Ectodermal cell (in vitro differentiated cells): ENCODE results near the gene TLL1.

Experiments
- H3K27ac ChIP-seq: 2 replicates; pipeline ENCODE4 v1.7.0; 2013; ENCODE audit warnings: mild to moderate bottlenecking, low read depth, low read length; ENCODE audit not compliant: insufficient read depth, poor library complexity, severe bottlenecking
- H3K27me3 ChIP-seq: 2 replicates; pipeline ENCODE4 v1.7.0; 2013; ENCODE audit warnings: mild to moderate bottlenecking, low read length; ENCODE audit not compliant: insufficient read depth, control insufficient read depth, poor library complexity, severe bottlenecking
- H3K36me3 ChIP-seq: one replicate; pipeline ENCODE4 v1.7.0; 2013; ENCODE audit warnings: low read length; ENCODE audit not compliant: control insufficient read depth, insufficient read depth
- H3K4me1 ChIP-seq: one replicate; pipeline ENCODE4 v1.7.0; 2013; ENCODE audit warnings: low read length; ENCODE audit not compliant: control insufficient read depth, insufficient read depth
- H3K4me3 ChIP-seq: 2 replicates; pipeline ENCODE4 v1.7.0; 2013; ENCODE audit warnings: low read depth, low read length, control low read depth; ENCODE audit not compliant: insufficient read depth
- H3K9me3 ChIP-seq: 2 replicates; pipeline ENCODE4 v1.7.0; 2013; ENCODE audit warnings: mild to moderate bottlenecking, low read length, moderate library complexity; ENCODE audit not compliant: control insufficient read depth
- WGBS, 2 experiments: methylation state at CpG; one replicate each; pipeline ENCODE4 v1.1.7; 2013; ENCODE audit warnings: missing lambda C conversion rate in 2 of 2; 5-methylcytosine and 5-hydroxymethylcytosine counted together

Gene TLL1

DNA sequence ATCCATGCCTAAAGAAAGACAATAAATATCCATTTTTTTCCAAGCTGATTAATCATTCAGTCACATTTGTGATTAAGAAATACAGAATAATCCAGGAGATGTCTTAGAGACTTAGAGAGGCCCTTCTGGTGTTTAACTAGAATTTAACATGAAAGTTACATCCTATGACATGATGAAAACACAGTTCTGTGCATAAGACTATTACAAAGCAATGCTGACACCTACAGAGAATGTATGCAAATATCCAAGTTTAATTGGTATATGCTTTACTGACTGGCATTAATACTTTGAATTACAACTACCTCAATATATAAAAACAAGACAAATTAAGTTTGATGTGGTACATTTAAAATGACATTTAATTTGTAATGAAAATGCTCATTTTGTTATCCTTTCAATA is 17.8 kb upstream of the TLL1 start:
- no peaks in the 10 kb centered on the region for H3K36me3 ChIP-seq
- H3K27ac ChIP-seq: no peak overlapping the region
- H3K4me1 ChIP-seq: no peaks in the 10 kb centered on the region
- H3K27me3 ChIP-seq: no peaks in the 10 kb centered on the region
- H3K4me3 ChIP-seq: no peak overlapping the region
- H3K9me3 ChIP-seq: no peaks in the 10 kb centered on the region

DNA sequence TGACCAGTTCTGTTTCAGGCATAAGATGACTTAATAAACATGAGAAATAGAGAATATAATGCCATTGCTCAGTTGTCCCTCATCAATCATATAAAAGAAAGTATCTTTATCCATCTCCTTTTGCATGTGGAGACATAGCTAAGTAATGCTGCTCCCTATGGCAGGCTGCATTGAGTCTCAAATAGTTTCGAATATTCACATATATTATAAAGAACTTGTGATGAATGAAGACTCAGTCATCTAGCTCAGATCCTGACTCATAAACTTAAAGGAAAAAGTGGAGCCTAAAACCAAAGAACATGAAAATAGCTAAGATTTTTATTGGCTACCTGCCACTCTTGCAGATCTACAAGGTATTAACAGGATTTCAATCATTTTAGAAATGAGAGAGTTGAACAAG is 11.7 kb upstream of the TLL1 start:
- H3K36me3 ChIP-seq: no peaks in the 10 kb centered on the region
- 100% methylated on average over 1 of the region's 1 CpG; no CpG with 5 or more reads in 1 of the 2 experiments for WGBS, 2 experiments

GRCh38 chr4:165864271-165864670 is 8.8 kb upstream of the TLL1 start:
- Histone ChIP-seq H3K9me3 (no peaks in the 10 kb centered on the region), H3K4me1 (no peaks in the 10 kb centered on the region), H3K27me3 (no peaks in the 10 kb centered on the region), H3K27ac (no peak overlapping the region), H3K36me3 (no peaks in the 10 kb centered on the region), H3K4me3 (no peak overlapping the region)
- 80 to 83% methylated on average over 3 of the region's 3 CpGs for WGBS, 2 experiments

More for the DNA sequence above, 11.7 kb upstream of the TLL1 start:
- no peaks in the 10 kb centered on the region for H3K4me1 ChIP-seq
- no peak overlapping the region for H3K4me3 ChIP-seq
- no peak overlapping the region for H3K27ac ChIP-seq
- no peaks in the 10 kb centered on the region for H3K9me3 ChIP-seq
- no peaks in the 10 kb centered on the region for H3K27me3 ChIP-seq

DNA sequence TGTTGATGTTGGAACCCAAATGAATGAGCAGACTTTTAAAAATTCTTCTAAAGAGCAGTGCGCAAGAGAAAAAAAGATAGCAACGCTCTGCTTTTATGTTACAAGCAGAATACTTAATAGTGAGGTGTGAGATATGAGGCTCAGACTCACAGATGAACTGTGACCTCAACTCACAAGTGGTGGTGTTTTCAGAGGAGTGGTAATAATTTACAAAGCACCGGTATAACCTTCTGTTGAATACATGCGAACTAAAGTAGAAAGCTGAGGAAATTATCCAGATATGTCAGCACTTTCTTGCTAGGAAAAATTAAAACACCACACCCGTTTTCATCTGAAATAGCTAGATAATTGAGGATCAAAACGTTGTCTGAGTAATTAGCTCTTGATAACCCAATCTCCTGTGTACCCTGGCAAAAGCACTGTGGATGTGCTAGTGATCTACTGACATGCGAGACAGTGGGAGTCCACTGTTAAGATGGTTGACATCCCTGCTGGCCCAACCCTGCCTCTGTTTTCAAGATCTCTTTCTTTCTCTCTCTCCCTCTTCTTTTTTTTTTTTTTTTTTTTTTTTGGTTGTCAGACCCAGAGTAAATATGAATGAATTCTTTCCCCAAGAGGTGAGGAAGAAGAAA is 6.9 kb upstream of the TLL1 start:
- Histone ChIP-seq H3K4me3 (no peak overlapping the region), H3K27me3 (peaks cover 6% of the 10 kb centered on the region), H3K9me3 (no peaks in the 10 kb centered on the region), H3K36me3 (no peaks in the 10 kb centered on the region), H3K27ac (no peak overlapping the region), H3K4me1 (no peaks in the 10 kb centered on the region)
- 87 to 91% methylated on average over 7 of the region's 7 CpGs for WGBS, 2 experiments

DNA sequence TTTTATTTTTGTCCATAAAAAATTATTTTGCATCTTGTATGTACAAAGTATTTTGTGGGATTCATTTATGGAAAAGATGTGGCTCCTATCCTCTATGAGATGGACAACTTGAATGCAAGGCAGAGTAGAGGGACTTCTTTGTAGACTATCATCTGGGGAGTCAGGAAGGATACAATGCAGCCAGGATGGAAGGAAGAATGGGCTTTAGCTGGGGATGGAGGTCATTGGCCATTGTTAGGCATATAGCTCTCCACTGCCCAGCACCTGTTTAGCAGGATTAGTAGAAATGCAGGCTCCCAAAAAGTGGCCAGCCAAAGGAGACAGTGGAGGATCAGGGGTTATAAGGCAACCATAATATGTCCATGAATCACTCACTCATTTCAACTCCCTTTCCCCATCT is 5.1 kb upstream of the TLL1 start:
- Histone ChIP-seq H3K4me3 (no peak overlapping the region), H3K4me1 (peaks cover 8% of the 10 kb centered on the region), H3K27me3 (peaks cover 25% of the 10 kb centered on the region), H3K36me3 (no peaks in the 10 kb centered on the region), H3K27ac (no peak overlapping the region), H3K9me3 (no peaks in the 10 kb centered on the region)

DNA sequence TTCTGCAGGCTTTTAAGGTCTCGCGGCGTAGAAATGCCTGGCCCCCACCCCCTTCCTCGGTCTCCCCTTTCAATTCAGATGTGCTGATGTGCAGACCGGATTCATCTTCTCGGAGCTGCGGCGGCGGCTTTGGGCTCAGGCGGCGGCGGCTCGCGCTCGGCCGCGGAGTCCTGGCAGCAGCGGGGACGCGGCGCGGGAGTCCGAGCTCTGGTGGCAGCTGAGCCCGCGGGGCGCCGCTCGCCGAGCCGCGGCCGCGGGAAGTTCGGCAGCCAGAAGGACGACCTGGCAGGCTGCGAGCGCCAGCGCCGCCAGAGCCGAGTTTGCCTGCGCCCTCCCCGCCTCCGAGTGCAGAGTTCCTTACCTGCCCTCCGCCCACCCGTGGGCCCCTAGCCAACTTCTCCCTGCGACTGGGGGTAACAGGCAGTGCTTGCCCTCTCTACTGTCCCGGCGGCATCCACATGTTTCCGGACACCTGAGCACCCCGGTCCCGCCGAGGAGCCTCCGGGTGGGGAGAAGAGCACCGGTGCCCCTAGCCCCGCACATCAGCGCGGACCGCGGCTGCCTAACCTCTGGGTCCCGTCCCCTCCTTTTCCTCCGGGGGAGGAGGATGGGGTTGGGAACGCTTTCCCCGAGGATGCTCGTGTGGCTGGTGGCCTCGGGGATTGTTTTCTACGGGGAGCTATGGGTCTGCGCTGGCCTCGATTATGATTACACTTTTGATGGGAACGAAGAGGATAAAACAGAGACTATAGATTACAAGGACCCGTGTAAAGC is 448 bp downstream of the TLL1 start:
- peaks cover 17% of the 10 kb centered on the region for H3K4me1 ChIP-seq
- H3K27ac ChIP-seq: no peak overlapping the region
- H3K9me3 ChIP-seq: no peaks in the 10 kb centered on the region
- H3K4me3 ChIP-seq: peak overlapping the region; percentile 41
- H3K27me3 ChIP-seq: peaks cover 63% of the 10 kb centered on the region
- no peaks in the 10 kb centered on the region for H3K36me3 ChIP-seq
- WGBS, 2 experiments: 0% methylated on average over 70 of the region's 70 CpGs

DNA sequence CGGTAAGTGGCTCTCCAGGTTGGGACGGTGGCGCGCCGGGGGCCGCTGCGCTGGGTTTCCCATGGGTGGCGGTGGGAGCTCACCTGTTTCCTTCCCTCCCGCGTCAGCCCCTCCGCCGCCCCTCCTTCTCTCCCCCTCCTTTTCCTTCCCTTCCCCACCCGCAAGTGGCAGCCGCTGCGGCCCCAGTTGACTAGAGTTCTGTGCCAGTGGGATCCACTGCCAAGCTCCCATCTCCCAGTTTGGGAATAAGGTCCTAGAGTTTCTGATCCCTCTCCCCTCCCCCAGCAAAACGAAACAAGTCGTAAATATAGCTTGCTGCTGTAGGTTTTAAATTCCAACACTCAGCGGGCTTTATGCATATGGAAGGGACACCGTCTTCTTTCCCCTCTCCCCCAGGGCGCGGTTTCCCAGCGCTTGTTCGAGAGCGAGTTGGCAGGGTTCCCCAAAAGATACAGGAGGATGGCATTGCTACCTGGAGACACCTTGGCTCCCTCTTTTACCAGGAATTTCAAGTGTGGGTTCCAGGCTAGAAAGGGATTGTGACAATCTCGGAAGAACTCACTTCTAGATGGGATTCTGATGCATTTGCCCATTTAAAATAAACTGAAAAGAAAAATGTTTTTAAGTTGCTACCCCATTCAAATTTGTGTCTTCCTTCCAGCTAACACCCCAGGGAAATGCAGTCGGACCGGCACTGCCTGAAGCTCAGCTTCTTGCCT is 1.2 kb downstream of the TLL1 start:
- Histone ChIP-seq H3K27me3 (peaks cover 63% of the 10 kb centered on the region), H3K4me3 (peak overlapping the region; percentile 41), H3K9me3 (no peaks in the 10 kb centered on the region), H3K4me1 (peaks cover 17% of the 10 kb centered on the region), H3K36me3 (no peaks in the 10 kb centered on the region), H3K27ac (no peak overlapping the region)
- WGBS, 2 experiments: 1% methylated on average over 27 of the region's 27 CpGs

DNA sequence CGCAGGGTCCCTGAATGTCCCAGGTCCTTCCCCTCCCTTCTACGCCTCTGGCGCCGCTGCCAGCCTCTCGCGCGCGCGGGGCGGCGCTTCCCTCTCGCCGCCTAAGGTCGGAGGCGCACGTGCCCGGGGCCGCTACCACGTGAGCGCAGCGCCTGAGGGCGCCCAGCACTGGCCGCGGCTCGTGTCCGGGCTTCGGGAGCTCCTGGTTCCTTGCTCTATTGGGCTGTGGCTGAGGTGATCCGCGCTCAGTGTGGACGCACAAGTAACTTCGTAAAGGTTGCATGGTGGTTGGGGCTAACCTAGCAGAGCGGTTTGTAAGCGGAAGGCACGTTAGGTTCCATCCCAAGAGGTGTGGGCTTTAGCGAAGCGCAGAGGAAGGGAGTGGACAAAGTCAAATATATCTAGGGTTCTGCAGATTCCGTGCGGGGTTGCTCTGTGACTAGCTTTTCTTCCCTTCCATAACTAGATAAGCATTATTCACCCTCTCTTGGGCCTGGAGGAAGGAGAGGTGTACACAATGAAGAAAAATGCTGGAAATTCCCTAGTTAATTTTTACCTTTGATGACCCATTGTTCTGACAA is 1.8 kb downstream of the TLL1 start:
- no peak overlapping the region for H3K27ac ChIP-seq
- no peaks in the 10 kb centered on the region for H3K9me3 ChIP-seq
- WGBS, 2 experiments: 3 to 4% methylated on average over 36 to 38 of the region's 38 CpGs
- H3K4me3 ChIP-seq: peak overlapping the region; percentile 7
- peaks cover 63% of the 10 kb centered on the region for H3K27me3 ChIP-seq
- H3K4me1 ChIP-seq: peaks cover 17% of the 10 kb centered on the region
- H3K36me3 ChIP-seq: no peaks in the 10 kb centered on the region

DNA sequence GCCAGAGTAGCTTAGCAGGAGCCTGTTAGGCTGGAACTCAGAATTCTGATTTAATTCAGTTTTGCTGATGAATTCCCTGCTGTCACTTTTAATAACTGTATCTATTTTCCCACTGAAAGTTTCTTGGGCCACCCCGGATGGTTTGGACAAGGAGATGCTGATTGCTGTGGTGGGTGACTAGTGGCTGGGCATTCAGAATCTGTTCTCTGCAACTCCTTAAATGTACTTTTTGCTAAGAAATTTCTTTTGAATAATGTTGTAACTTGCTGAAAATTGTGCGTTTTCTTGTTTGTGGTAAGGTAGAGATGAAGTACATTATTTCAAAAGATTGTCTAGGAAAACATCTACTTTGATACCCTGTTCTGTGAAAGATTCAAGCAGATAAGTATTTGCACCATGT is 2.4 kb downstream of the TLL1 start:
- Histone ChIP-seq H3K9me3 (no peaks in the 10 kb centered on the region), H3K4me3 (no peak overlapping the region), H3K36me3 (no peaks in the 10 kb centered on the region), H3K27ac (no peak overlapping the region), H3K4me1 (peaks cover 17% of the 10 kb centered on the region), H3K27me3 (peaks cover 61% of the 10 kb centered on the region)
- 86 to 91% methylated on average over 1 to 2 of the region's 2 CpGs for WGBS, 2 experiments

DNA sequence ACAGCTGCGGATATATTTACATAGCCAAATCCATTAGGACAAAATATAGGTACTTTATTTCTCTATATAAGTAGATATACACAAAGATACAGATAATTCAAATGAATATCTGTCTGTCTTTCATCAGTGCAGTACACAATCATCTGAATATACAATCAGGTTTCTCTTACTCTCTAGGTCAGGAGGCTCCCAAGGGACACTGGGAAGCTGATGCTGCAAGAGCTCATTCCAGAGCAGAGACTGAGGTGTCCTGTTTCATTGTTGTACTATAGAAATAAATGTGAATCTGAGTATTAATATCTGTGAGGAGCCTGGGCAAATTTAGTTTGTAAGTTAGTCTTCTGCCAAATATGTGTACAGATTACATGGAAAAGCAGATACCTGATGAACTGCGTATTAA is 4.2 kb downstream of the TLL1 start:
- Histone ChIP-seq H3K27ac (no peak overlapping the region), H3K9me3 (no peaks in the 10 kb centered on the region), H3K4me1 (peaks cover 15% of the 10 kb centered on the region), H3K27me3 (peaks cover 45% of the 10 kb centered on the region), H3K4me3 (no peak overlapping the region), H3K36me3 (no peaks in the 10 kb centered on the region)
- 91 to 92% methylated on average over 1 to 2 of the region's 2 CpGs for WGBS, 2 experiments
